Stimulated activated CD8-positive, alpha-beta memory T cell treated with anti-CD3 and anti-CD28 coated beads, Interleukin-2, amount 100 ng/mL, for 1 hour (primary cell): ENCODE measurements around the gene CUTA.
A peak's percentile ranks its signal among the peaks of the same experiment; 100 is the strongest.

Source experiments
- DNase-seq, 2 donors: peaks; one replicate each; pipeline ENCODE4 v3.0.0-alpha.2; 2020; ENCODE audit warnings: low read depth in 2 of 2

Gene CUTA, protein sequence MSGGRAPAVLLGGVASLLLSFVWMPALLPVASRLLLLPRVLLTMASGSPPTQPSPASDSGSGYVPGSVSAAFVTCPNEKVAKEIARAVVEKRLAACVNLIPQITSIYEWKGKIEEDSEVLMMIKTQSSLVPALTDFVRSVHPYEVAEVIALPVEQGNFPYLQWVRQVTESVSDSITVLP

DNA sequence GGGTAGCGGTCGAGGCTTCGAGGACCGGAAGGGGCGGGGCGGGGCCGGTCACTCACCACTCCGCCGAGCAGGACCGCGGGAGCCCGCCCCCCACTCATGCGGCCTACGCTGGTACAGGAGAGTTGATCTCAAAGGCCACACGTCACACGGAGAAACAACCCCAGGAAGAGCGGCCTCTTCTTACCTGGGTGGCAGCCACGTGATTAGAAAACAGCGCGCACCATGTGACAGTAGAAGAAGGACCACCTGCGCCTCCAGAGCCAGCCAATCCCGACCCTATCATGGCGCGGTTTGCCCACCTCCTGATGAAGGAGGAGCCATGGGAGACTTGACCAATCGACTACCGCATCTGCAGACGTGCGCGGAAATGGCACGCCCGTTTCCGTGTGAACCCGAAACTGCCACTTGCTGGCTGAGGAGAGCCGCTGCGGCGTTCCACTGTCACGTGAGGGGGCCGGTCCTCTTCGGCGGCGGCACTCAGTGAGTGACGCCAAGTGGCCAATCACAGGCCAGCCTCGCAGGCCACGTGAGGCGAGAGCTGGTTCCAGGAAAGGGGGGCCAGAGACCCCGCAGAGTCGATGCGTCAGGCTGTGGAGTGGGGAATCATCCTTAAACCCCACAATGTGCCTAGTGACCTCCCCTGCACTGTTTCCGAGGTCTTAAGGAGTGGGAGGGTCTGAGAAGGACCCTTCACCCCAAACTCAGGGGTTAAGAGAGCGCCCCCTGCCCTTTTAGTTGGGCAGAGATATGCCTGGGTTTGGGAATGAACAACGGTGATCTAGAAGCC, at the start of gene CUTA:
Gene CUTA, minus strand, starts transcription at position 205 of the 787 bp plus-strand sequence. Its CDS starts 107 bp downstream, at position 98.
- DNase-seq, result peak; percentile 96 to 97

DNA sequence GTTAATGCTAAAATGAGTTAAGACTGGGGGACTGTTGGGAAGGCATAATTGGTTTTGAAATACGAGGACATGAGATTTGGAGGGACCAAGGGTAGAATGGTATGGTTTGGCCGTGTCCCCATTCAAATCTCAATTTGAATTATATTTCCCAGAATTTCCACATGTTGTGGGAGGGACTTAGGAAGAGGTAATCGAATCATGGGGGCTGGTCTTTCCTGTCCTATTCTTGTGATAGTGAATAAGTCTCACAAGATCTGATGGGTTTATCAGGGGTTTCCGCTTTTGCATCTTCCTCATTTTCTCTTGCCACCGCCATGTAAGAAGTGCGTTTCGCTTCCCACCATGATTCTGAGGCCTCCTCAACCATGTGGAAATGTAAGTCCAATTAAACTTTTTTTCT, 49.2 kb upstream of the CUTA start:
- no peak for DNase-seq

DNA sequence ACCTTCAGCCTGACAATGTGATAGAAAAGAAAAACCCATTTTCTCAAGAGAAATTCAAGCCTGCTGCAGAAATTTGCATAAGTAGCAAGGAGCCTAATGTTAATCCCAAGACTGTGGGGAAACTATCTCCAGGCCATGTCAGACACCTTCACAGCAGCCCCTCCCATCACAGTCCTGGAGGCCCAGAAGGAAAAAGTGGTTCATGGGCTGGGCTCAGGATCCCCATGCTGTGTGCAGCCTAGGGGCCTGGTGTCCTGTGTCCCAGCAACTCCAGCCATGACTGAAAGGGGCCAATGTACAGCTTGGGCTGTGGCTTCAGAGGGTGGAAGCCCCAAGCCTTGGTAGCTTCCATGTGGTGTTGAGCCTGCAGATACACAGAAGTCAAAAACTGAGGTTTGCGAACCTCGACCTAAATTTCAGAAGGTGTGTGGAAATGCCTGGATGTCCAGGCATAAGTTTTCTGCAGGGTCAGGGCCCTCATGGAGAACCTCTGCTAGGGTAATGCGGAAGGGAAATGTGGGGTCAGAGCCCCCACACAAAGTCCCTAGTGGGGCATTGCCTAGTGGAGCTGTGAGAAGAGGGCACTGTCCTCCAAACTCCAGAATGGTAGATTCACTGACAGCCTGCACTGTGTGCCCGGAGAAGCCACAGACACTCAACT, 48.3 kb upstream of the CUTA start:
- DNase-seq, result no peak

DNA sequence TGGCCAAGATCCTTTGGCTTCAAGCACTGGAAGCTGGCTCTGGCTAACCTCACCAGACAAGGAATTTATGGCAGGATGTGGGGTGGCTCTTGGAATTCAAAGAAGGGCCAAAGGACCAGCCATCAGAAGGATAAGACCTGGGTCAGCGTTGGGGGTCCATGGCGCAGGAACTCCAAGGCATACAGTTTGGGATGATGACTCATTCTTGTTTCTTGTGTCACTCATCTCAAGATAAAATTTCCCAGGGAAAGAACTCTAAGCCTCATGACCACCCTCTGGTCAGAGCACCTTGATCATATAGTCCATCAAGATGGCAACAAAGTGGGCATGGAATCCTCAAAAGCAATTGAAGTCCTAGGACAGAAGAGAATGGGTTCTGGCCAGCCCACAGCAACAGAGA, 41.3 kb upstream of the CUTA start:
- no peak for DNase-seq

DNA sequence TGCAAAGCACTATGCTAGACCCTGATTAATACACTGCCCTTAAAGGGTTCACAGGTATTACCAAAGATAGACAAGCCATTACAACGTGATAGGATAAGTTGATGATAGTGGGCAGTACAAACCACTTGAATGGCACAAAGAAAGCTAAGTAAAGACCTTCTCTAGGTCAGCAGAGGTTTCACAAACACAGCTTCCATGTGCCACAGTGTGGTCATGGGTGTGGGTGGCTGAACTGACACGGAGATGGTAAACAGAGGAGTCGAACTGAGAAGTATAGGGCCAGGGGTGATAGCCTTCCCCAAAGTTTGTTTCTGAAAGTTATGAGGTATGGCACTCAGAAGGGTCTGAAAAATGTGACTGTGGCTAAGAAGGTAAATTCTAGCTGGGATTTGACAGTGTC, 40.8 kb upstream of the CUTA start:
- no peak for DNase-seq

DNA sequence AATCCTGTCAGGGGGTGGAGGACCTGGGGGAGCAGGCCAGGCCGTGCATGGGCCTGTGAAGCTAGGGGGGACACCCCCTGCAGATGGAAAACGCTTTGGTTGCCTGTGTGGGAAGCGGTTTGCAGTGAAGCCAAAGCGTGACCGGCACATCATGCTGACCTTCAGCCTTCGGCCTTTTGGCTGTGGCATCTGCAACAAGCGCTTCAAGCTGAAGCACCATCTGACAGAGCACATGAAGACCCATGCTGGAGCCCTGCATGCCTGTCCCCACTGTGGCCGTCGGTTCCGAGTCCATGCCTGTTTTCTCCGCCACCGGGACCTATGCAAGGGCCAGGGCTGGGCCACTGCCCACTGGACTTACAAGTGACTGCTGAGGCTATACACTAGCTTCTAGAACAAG, 38.2 kb upstream of the CUTA start:
- DNase-seq, result no peak

DNA sequence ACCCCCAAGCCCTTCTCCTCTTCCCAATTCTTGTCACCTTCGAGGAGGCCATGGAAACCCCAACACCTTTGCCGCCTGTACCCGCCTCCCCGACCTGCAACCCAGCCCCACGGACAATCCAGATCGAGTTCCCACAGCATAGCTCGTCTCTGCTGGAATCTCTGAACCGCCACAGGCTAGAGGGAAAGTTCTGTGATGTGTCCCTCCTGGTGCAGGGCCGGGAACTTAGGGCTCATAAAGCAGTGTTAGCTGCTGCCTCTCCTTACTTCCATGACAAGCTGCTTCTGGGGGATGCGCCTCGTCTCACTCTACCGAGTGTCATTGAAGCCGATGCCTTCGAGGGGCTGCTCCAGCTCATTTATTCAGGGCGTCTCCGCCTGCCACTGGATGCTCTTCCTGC, 37.1 kb upstream of the CUTA start:
- no peak for DNase-seq

DNA sequence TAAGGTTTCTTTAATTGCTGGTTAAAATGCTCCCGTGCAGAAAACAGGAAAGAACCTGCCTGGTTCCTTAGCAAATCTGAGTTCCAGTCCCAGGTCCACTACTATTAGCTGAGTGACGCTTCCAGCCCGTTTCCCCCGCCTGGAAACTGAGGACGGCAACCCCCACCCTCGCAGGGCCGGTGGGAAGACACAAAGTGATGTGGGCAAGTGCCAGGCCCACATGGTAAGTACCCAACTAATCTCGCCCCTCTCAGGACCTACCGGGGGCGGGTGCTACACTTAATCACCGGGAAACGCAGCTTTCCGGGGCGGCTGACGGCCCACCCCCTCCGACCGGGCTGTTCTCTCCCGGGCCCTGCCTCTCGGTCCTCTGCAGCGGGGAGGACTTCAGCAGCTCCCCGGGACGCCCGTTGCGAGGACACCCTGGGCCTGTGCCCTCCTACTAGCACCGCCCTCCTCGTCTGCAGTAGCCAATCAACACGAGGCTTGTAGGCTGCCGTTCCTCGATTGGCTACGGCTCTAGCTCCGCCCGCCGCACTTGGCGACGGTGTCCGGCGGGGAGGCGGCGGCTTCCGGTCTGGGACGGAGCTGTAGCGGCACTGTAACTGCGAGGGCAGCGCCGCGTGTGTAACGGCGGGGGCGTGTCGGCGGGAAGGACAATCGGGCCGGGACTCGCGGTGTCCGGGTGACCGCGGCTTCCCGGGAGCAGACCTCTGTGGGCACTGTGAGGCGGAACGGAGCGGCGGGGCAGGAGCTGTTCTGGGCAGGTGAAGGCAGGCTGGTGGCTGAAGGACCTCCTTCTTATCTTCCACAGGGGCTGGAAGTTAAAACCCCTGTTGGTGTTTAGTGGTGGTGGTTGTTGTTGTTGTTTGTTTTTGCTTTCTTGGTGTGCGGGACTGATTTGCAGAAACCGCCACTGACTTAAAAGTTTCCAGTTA, 36.4 kb upstream of the CUTA start, which contains the start of gene ZBTB9:
Gene ZBTB9, plus strand, starts transcription at position 568 of the 938 bp plus-strand sequence. CDS start 525 bp downstream, outside the sequence.
- DNase-seq, result peak; percentile 85 to 89

DNA sequence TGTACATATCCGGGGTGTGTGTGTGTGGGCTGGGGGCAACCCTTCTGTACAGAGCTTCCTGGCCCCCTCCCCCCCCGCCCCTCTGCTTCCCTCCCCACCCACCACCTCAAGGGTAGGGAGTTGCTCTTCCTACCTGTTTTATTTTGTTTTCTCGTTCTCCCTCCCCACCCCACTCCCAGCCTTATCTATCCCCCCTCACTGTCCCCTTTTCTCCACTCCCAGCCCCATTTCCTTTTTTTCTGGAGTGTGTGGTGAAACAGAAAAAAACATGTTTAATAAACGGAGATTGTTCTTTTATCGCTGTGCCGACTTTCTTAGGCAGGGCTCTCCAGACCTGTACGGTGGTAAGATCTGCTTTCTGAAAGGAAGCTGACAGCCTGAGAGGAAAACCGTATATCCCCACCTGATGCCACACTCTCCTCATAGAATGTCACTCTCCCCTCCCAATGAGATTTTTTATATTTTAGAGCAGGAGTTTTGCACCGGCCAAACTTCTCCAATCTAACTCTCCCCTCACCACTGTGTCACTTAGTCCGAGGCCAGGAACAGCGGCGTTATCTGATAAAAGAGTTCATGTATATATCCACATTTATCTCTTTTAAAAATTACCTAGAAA, 35.6 kb upstream of the CUTA start:
- no peak for DNase-seq

DNA sequence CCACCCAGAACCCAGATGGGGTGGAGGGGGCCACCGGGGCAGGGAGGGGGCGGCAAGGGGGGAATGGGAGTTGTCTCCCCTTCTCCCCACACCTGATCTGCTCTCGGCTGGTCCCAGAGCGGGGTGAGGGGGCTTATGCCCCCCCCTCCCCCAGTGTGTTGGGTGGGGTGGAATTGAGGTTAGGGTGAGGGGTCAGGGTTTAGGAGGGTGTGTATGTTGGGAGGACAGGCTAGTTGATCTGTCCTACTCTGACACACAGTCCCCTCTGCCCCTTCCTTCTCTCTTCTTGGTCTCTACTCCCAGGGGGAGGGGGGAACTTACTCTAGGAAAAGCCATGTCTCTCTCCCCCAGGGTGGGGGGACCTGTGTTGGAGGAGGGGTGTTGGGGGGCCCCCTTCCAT, 34.6 kb upstream of the CUTA start:
- no peak for DNase-seq

DNA sequence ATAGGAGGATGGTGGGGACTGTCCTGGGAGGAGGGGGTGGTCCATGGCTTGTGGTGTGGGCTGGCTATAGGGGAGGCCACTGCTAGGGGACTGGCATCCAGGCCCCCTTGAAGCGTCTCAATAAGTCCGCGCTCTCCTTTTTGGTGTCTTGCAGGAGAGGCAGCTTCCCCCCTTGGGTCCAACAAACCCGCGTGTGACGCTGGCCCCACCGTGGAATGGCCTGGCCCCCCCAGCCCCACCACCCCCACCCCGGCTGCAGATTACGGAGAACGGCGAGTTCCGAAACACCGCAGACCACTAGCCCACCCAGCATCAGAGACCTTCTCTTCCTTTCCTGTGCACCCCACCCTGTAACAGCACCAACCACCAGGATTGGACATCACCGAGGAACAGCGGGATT, 33.7 kb upstream of the CUTA start:
- DNase-seq, result no peak

DNA sequence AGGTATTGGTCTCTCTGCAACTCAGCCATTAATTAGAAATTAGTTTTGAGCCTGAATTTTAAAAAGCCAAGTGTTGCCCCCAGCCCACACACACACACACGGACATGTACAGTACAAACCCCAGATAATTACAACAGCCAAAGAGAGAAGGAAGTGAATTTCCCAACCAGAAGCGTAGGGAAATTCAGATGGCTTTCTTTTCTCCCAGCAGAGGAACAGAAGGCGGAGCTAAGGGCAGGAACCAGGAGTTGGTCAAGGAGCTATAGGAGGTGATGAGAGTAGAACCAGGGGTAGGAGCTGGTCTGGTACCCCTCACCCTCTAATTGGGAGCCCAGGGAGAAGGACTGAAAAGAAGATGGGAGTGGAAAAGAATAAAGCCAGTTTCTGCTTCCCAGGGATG, 32.5 kb upstream of the CUTA start:
- DNase-seq, result no peak

DNA sequence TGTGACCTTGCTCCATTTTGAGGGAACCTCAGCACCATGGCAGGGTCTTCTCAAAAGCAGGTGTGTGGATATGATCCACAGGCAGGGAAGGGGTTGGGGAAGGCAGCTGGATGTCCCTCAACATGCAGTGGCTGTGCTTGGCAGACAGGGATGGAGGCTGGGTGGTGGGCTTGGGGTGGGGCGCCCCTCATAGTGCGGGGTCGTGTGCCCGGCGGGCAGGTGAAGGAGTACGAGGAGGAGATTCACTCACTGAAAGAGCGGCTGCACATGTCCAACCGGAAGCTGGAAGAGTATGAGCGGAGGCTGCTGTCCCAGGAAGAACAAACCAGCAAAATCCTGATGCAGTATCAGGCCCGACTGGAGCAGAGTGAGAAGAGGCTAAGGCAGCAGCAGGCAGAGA, 28.4 kb upstream of the CUTA start:
- no peak for DNase-seq

DNA sequence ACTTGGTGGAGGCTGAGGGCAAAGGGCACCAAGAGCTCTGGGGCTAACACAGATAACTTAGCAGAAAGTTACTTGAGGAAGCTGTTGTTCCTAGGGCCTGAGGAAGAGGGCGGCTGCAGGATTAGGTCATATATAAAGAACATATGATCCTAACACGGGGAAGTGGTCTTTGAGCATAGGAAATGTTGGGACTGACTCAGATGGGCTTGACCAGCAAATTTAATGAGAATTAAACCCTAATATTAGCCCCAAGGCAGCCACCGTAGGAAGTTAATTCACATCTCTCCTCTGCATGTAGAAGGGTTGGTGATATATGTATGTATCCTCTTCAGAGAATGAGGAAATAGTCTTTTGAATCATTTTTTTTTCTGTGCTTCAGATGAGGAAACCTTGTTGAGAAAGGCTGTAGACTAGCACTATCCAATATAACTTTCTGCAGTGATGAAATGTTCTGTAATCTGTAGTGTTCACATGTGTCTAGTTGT, 27.3 kb upstream of the CUTA start:
- DNase-seq, result no peak

DNA sequence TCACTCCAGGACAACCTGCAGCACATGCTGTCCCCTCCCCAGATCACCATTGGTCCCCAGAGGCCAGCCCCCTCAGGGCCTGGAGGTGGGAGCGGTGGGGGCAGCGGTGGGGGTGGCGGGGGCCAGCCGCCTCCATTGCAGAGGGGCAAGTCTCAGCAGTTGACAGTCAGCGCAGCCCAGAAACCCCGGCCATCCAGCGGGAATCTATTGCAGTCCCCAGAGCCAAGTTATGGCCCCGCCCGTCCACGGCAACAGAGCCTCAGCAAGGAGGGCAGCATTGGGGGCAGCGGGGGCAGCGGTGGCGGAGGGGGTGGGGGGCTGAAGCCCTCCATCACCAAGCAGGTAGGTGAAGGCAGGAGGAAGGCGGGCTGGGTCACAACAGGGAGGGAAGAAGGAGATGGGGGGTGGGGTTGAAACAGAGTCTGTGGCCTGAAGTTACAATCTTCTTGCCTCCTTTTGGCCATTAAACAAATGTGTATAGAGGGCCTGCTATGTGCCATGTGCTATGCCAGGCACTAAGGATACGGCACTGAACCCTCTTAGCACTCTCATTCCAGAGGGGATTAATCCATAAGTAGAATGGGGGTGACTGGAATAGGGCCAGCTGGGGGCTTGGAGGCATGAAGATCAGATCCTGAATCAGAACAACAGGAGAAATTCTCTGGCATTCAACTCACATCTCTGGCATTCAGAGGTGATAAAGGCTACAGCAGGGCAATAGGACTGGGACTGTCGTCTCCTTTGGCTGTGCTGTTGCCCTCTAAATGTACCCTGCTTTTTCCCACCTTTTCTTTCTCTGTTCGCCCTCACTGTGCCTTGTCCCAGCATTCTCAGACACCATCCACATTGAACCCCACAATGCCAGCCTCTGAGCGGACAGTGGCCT, 26.0 kb upstream of the CUTA start:
- DNase-seq, result no peak

DNA sequence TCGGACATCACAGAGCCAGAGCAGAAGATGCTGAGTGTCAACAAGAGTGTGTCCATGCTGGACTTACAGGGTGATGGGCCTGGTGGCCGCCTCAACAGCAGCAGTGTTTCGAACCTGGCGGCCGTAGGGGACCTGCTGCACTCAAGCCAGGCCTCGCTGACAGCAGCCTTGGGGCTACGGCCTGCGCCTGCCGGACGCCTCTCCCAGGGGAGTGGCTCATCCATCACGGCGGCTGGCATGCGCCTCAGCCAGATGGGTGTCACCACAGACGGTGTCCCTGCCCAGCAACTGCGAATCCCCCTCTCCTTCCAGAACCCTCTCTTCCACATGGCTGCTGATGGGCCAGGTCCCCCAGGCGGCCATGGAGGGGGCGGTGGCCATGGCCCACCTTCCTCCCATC, 25.1 kb upstream of the CUTA start:
- DNase-seq, result no peak

DNA sequence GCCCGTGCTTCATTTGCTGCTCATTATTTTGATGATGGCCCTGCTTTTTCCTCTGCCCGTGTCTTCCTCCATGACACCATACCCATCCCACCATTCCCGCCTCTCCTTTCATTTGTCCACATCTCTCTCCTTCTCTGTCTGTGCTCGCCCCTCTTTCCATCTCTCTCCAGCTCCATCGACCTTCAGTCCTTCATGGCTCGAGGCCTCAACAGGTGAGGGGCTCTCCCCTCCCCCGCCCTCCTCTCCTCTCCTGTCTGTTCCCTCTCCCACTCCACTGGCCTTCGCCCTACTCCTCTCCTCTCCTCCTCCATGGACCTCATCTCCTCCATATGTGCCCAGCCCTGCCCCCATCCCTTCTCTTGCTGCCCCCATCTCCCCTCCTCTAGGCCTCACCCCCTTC, 24.4 kb upstream of the CUTA start:
- no peak for DNase-seq

DNA sequence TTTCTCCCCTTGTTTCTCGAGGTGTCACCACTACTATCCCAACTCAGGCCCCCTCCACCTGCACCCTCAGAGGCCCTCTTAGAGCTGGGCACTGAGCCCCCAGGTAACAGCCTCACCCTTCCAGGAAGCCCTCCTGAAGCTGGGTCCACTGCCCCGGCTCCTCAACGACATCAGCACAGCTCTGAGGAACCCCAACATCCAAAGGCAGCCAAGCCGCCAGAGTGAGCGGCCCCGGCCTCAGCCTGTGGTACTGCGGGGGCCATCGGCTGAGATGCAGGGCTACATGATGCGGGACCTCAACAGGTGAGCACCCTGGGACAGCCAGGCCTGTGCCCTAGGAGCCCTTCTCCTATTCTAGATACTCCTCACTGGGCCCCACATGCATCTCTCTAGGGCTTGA, 23.6 kb upstream of the CUTA start:
- DNase-seq, result no peak

DNA sequence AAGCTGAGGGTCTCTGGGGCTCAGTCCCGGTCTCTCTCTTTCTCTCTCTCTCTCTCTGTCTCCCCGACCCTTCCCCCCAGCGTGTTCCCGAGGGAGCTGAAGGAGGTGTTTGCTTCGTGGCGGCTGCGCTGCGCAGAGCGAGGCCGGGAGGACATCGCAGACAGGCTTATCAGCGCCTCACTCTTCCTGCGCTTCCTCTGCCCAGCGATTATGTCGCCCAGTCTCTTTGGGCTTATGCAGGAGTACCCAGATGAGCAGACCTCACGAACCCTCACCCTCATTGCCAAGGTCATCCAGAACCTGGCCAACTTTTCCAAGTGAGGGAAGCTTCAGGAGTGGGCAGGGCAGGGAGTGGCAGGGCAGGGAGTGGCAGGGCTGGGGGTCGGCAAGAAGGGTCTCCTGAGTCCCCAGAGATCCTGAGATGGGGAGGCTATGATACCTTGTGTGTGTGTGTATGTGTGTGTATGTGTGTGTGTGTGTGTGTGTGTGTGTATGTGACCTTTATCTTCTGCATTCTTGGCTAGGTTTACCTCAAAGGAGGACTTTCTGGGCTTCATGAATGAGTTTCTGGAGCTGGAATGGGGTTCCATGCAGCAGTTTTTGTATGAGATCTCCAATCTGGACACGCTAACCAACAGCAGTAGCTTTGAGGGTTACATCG, 22.9 kb upstream of the CUTA start:
- DNase-seq, result no peak
